ENCODE measurements around the gene SLC9A5.

SLC9A5 gene

GRCh38 chr16:67257486-67258160 is 8.8 kb downstream of the SLC9A5 start:
- no peak overlapping the region for H3K4me3 ChIP-seq (ENCODE audit: low read depth, low read length)
- DNase-seq (ENCODE audit: low read depth): no peak
- TF ChIP-seq, protein P1, sequence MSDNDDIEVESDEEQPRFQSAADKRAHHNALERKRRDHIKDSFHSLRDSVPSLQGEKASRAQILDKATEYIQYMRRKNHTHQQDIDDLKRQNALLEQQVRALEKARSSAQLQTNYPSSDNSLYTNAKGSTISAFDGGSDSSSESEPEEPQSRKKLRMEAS (IDR thresholded peaks at IDR 0.05; ENCODE audit: low read depth, low read length): no peak

- no peak overlapping the region for H3K4me3 ChIP-seq (ENCODE audit: low read depth, low read length)
- no peak for DNase-seq (ENCODE audit: low read depth)
- TF ChIP-seq MYC (IDR thresholded peaks at IDR 0.05; ENCODE audit: low read depth, low read length): no peak
- TF ChIP-seq CTCF (IDR thresholded peaks at IDR 0.05; ENCODE audit: low read depth, low read length): no peak
- TF ChIP-seq POLR2A (IDR thresholded peaks at IDR 0.05; ENCODE audit: extremely low read depth, insufficient read length): no peak
- TF ChIP-seq, protein P1 (IDR thresholded peaks at IDR 0.05; ENCODE audit: low read depth, low read length): no peak
These were observed 9.5 kb downstream of the SLC9A5 start for GRCh38 chr16:67258161-67258835.

GRCh38 chr16:67259705-67260104 is 10.9 kb downstream of the SLC9A5 start:
- no peak for DNase-seq (ENCODE audit: low read depth)
- H3K4me3 ChIP-seq (ENCODE audit: low read depth, low read length): no peak overlapping the region
- TF ChIP-seq, protein P1 (IDR thresholded peaks at IDR 0.05; ENCODE audit: low read depth, low read length): no peak
- no peak for TF ChIP-seq POLR2A (IDR thresholded peaks at IDR 0.05; ENCODE audit: extremely low read depth, insufficient read length)
- no peak for TF ChIP-seq CTCF (IDR thresholded peaks at IDR 0.05; ENCODE audit: low read depth, low read length)
- TF ChIP-seq MYC (IDR thresholded peaks at IDR 0.05; ENCODE audit: low read depth, low read length): no peak

- DNase-seq (ENCODE audit: low read depth): peak; percentile 70
- TF ChIP-seq CTCF (IDR thresholded peaks at IDR 0.05; ENCODE audit: low read depth, low read length): peak; percentile 59
- TF ChIP-seq, protein P1 (IDR thresholded peaks at IDR 0.05; ENCODE audit: low read depth, low read length): no peak
- no peak for TF ChIP-seq MYC (IDR thresholded peaks at IDR 0.05; ENCODE audit: low read depth, low read length)
- no peak overlapping the region for H3K4me3 ChIP-seq (ENCODE audit: low read depth, low read length)
These were observed 11.8 kb downstream of the SLC9A5 start for GRCh38 chr16:67260426-67261063.

DNA sequence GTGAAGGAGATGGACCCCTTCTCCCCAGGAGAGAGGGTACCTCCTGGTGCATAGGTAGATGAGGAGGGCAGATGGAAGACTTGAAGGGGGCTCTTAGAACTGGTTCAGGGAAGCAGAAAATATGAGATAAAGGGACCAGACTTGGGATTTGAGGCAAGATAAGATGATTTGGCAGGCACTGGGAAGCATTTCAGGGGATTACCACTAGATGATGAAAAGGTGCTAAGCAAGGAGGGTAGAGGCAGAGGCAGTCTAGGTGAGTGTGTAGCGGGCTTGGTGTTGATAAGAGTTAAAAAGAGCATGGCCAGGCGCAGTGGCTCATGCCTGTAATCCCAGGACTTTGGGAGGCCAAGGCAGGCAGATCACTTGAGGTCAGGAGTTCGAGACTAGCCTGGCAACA is 14.4 kb downstream of the SLC9A5 start:
- TF ChIP-seq CTCF (IDR thresholded peaks at IDR 0.05; ENCODE audit: low read depth, low read length) (no peak), MYC (IDR thresholded peaks at IDR 0.05; ENCODE audit: low read depth, low read length) (no peak), POLR2A (IDR thresholded peaks at IDR 0.05; ENCODE audit: extremely low read depth, insufficient read length) (no peak)
- TF ChIP-seq, protein P1 (IDR thresholded peaks at IDR 0.05; ENCODE audit: low read depth, low read length): no peak
- no peak overlapping the region for H3K4me3 ChIP-seq (ENCODE audit: low read depth, low read length)
- DNase-seq (ENCODE audit: low read depth): no peak

DNA sequence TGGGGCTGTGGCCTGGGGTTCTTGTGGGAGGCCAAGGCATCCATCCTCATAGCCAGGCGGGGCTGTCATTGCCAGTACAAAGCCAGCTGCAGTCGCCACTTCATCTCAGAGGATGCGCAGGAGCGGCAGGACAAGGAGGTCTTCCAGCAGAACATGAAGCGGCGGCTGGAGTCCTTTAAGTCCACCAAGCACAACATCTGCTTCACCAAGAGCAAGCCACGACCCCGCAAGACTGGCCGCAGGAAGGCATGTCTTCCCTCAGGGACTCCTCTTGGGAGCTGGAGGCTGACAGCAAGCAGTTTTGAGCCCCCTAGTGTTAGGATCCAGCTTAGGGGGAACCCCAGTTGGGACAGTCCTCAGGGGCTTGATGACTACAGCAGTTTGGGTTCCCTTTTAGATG is 15.5 kb downstream of the SLC9A5 start:
- TF ChIP-seq POLR2A (IDR thresholded peaks at IDR 0.05; ENCODE audit: extremely low read depth, insufficient read length): no peak
- peak; percentile 34 for TF ChIP-seq CTCF (IDR thresholded peaks at IDR 0.05; ENCODE audit: low read depth, low read length)
- H3K4me3 ChIP-seq (ENCODE audit: low read depth, low read length): no peak overlapping the region
- peak; percentile 47 for DNase-seq (ENCODE audit: low read depth)

Data from NB4 (cell line).